ENCODE results near the gene RPL7A.

Gene RPL7A

GRCh38 chr9:133347515-133347984, 468 bp upstream of the RPL7A start:
- DNase-seq (ENCODE audit: low read depth in 2 of 2): no peak

GRCh38 chr9:133348718-133349573, 928 bp downstream of the RPL7A start:
- no peak for DNase-seq (ENCODE audit: low read depth in 2 of 2)

GRCh38 chr9:133349965-133350616, 2.1 kb downstream of the RPL7A start:
- DNase-seq (ENCODE audit: low read depth in 2 of 2): no peak

GRCh38 chr9:133351526-133351907, 3.5 kb downstream of the RPL7A start:
- no peak for DNase-seq (ENCODE audit: low read depth in 2 of 2)

GRCh38 chr9:133351908-133352634, 4.1 kb downstream of the RPL7A start:
- DNase-seq (ENCODE audit: low read depth in 2 of 2): no peak

- no peak for DNase-seq (ENCODE audit: low read depth in 2 of 2)
These were observed 4.8 kb downstream of the RPL7A start for GRCh38 chr9:133352635-133353340.

- no peak for DNase-seq (ENCODE audit: low read depth in 2 of 2)
These were observed 5.5 kb downstream of the RPL7A start for GRCh38 chr9:133353548-133353947.

GRCh38 chr9:133354766-133355165, 6.7 kb downstream of the RPL7A start:
- no peak for DNase-seq (ENCODE audit: low read depth in 2 of 2)

- DNase-seq (ENCODE audit: low read depth in 2 of 2): no peak
These were observed 7.9 kb downstream of the RPL7A start for GRCh38 chr9:133355881-133356357.

GRCh38 chr9:133356391-133357091, 8.5 kb downstream of the RPL7A start, which contains the start of the genes SURF1 and SURF2:
Gene SURF1, minus strand, starts transcription at chr9:133356487. Its CDS starts 34 bp downstream, at chr9:133356453.
Gene SURF2, plus strand, starts transcription at chr9:133356550. Its CDS starts 43 bp downstream, at chr9:133356593.
- DNase-seq (ENCODE audit: low read depth in 2 of 2): peak; percentile 69 to 89

GRCh38 chr9:133357656-133358055, 9.6 kb downstream of the RPL7A start:
- DNase-seq (ENCODE audit: low read depth in 2 of 2): no peak

GRCh38 chr9:133359399-133360175, 11.6 kb downstream of the RPL7A start:
- no peak for DNase-seq (ENCODE audit: low read depth in 2 of 2)

GRCh38 chr9:133360400-133361393, 12.7 kb downstream of the RPL7A start:
- no peak for DNase-seq (ENCODE audit: low read depth in 2 of 2)

- DNase-seq (ENCODE audit: low read depth in 2 of 2): no peak
These were observed 13.6 kb downstream of the RPL7A start for GRCh38 chr9:133361507-133362092.

GRCh38 chr9:133362359-133363044, 14.5 kb downstream of the RPL7A start:
- no peak for DNase-seq (ENCODE audit: low read depth in 2 of 2)

- no peak for DNase-seq (ENCODE audit: low read depth in 2 of 2)
These were observed 18.4 kb downstream of the RPL7A start for GRCh38 chr9:133366435-133366834.

- DNase-seq (ENCODE audit: low read depth in 2 of 2): no peak
These were observed 19.2 kb downstream of the RPL7A start for GRCh38 chr9:133367221-133367620.

- DNase-seq (ENCODE audit: low read depth in 2 of 2): no peak
These were observed 19.8 kb downstream of the RPL7A start for GRCh38 chr9:133367778-133368177.

Measured in stimulated activated CD8-positive, alpha-beta memory T cell treated with anti-CD3 and anti-CD28 coated beads, Interleukin-7, amount 100 ng/mL, for 4 hours (primary cell).